GM19395 (cell line): ENCODE data around the gene ARNT2.

ENCODE experiments used
- ATAC-seq: cut with Tn5 transposase; IDR thresholded peaks from one replicate; pipeline ENCODE4 v1.9.1; 2021; ENCODE audit warnings: mild to moderate bottlenecking, moderate library complexity; ENCODE audit not compliant: unreplicated experiment

Gene ARNT2

GRCh38 chr15:80489030-80489594 lies 84.9 kb downstream of the ARNT2 start:
- ATAC-seq, result no peak

GRCh38 chr15:80490431-80490990 lies 86.3 kb downstream of the ARNT2 start:
- ATAC-seq, result no peak

- ATAC-seq, result no peak
Observed at GRCh38 chr15:80491163-80491847, 87.1 kb downstream of the ARNT2 start.

- no peak for ATAC-seq
Observed at GRCh38 chr15:80492409-80492808, 88.2 kb downstream of the ARNT2 start.

GRCh38 chr15:80492874-80493273 lies 88.7 kb downstream of the ARNT2 start:
- ATAC-seq, result no peak

- ATAC-seq, result no peak
Observed at GRCh38 chr15:80494351-80494751, 90.2 kb downstream of the ARNT2 start.

- ATAC-seq, result no peak
Observed at GRCh38 chr15:80494756-80495155, 90.6 kb downstream of the ARNT2 start.

GRCh38 chr15:80495401-80495942 lies 91.3 kb downstream of the ARNT2 start:
- ATAC-seq, result no peak

- no peak for ATAC-seq
Observed at GRCh38 chr15:80496096-80496495, 91.9 kb downstream of the ARNT2 start.

GRCh38 chr15:80497221-80497620 lies 93.0 kb downstream of the ARNT2 start:
- no peak for ATAC-seq

GRCh38 chr15:80498652-80499051 lies 94.5 kb downstream of the ARNT2 start:
- no peak for ATAC-seq

GRCh38 chr15:80500021-80500420 lies 95.8 kb downstream of the ARNT2 start:
- no peak for ATAC-seq

- no peak for ATAC-seq
Observed at GRCh38 chr15:80501476-80501875, 97.3 kb downstream of the ARNT2 start.

- ATAC-seq, result no peak
Observed at GRCh38 chr15:80502782-80503181, 98.6 kb downstream of the ARNT2 start.

GRCh38 chr15:80503319-80503952 lies 99.3 kb downstream of the ARNT2 start:
- ATAC-seq, result no peak

GRCh38 chr15:80504931-80505330 lies 100.7 kb downstream of the ARNT2 start:
- ATAC-seq, result no peak

GRCh38 chr15:80506286-80506893 lies 102.2 kb downstream of the ARNT2 start:
- ATAC-seq, result no peak

- no peak for ATAC-seq
Observed at GRCh38 chr15:80507131-80507530, 102.9 kb downstream of the ARNT2 start.

- ATAC-seq, result no peak
Observed at GRCh38 chr15:80507638-80508316, 103.6 kb downstream of the ARNT2 start.

GRCh38 chr15:80508783-80509182 lies 104.6 kb downstream of the ARNT2 start:
- no peak for ATAC-seq

GRCh38 chr15:80509800-80510199 lies 105.6 kb downstream of the ARNT2 start:
- no peak for ATAC-seq
